SK-N-SH treated with all-trans-retinoic acid at 6 μM for 48 hours (cell line): Measurements from ENCODE around the gene KRTAP10-1.

Experiments used
- ARNTL ChIP-seq: fragments of 450-650 bp; formaldehyde crosslinking; IDR thresholded peaks from 2 replicates; pipeline ENCODE4 v1.5.0; 2020; ENCODE audit warnings: low read depth, mild to moderate bottlenecking, moderate library complexity, borderline replicate concordance
- CSDC2 ChIP-seq: fragments of 250-450 bp; sonication (Bioruptor Pico); IDR thresholded peaks from 2 replicates; pipeline ENCODE4 v1.5.0; 2020; ENCODE audit warnings: mild to moderate bottlenecking, moderate library complexity
- ISL1 ChIP-seq: fragments of 250-450 bp; sonication (Bioruptor Pico); IDR thresholded peaks from 2 replicates; pipeline ENCODE4 v2.1.2; 2022; ENCODE audit warnings: mild to moderate bottlenecking, moderate library complexity
- OSR1 ChIP-seq: fragments of 250-450 bp; sonication (Bioruptor Pico); IDR thresholded peaks from 2 replicates; pipeline ENCODE4 v1.8.0; 2022; ENCODE audit warnings: moderate library complexity, mild to moderate bottlenecking, inconsistent platforms
- RARB ChIP-seq: fragments of 250-450 bp; sonication (Bioruptor Pico); IDR thresholded peaks from 2 replicates; pipeline ENCODE4 v1.8.0; 2021; ENCODE audit warnings: mild to moderate bottlenecking, moderate library complexity
- SNAI2 ChIP-seq: fragments of 250-450 bp; sonication (Bioruptor Pico); IDR thresholded peaks from 2 replicates; pipeline ENCODE4 v1.5.0; 2020; ENCODE audit warnings: mild to moderate bottlenecking, moderate library complexity
- ZFP3 ChIP-seq: fragments of 250-450 bp; sonication (Bioruptor Pico); IDR thresholded peaks from 2 replicates; pipeline ENCODE4 v1.5.0; 2020; ENCODE audit warnings: mild to moderate bottlenecking, moderate library complexity
- ZFP30 ChIP-seq: fragments of 450-650 bp; formaldehyde crosslinking; IDR thresholded peaks from 2 replicates; pipeline ENCODE4 v1.5.0; 2022; ENCODE audit warnings: mild to moderate bottlenecking, moderate library complexity
- ZNF70 ChIP-seq: fragments of 450-650 bp; formaldehyde crosslinking; IDR thresholded peaks from 2 replicates; pipeline ENCODE4 v1.5.0; 2020; ENCODE audit warnings: mild to moderate bottlenecking, moderate library complexity
- TF ChIP-seq, protein P1 (sequence below): fragments of 250-450 bp; sonication (Bioruptor Pico); IDR thresholded peaks from 2 replicates; pipeline ENCODE4 v1.5.1; 2020; ENCODE audit warnings: low read depth, mild to moderate bottlenecking, moderate library complexity
- TF ChIP-seq, protein P2 (sequence below): fragments of 250-450 bp; sonication (Bioruptor Pico); IDR thresholded peaks from 2 replicates; pipeline ENCODE4 v1.5.1; 2021; ENCODE audit warnings: mild to moderate bottlenecking, moderate library complexity
- TF ChIP-seq, protein P3 (sequence below): fragments of 250-450 bp; sonication (Bioruptor Pico); IDR thresholded peaks from 2 replicates; pipeline ENCODE4 v1.8.0; 2021; ENCODE audit warnings: low read depth, mild to moderate bottlenecking, moderate library complexity, borderline replicate concordance
- TF ChIP-seq, protein P4 (sequence below): fragments of 250-450 bp; sonication (Bioruptor Pico); IDR thresholded peaks from 2 replicates; pipeline ENCODE4 v1.8.0; 2020; ENCODE audit warnings: mild to moderate bottlenecking, moderate library complexity, borderline replicate concordance
- TF ChIP-seq, protein P5 (sequence below): fragments of 250-450 bp; sonication (Bioruptor Pico); IDR thresholded peaks from 2 replicates; pipeline ENCODE4 v1.5.0; 2020; ENCODE audit warnings: mild to moderate bottlenecking, moderate library complexity

DNA sequence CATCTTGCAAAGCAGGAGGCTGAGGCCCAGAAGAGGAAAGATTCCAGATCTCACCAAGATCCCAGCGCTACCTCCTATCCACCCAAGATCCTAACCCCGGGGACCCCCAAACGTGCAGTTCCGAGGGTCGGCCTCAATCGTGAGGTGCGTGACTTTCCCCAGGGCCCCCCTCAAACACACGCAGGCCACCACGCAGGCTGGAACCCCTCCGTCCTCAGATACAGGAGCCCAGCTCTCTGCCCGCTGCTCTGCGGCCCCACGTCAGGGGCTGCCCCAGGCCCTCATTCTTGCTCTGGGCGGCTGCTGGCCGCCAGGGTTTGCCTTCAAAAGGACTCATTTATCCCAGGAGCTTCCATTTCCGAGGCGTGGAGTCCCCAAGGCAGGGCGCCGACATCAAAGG lies 39.9 kb downstream of the KRTAP10-1 start:
- TF ChIP-seq RARB (CRISPR knock-in tag) (no peak), ZFP3 (CRISPR knock-in tag) (no peak), ZNF70 (CRISPR knock-in tag) (no peak), ARNTL (no peak), SNAI2 (CRISPR knock-in tag) (no peak), CSDC2 (CRISPR knock-in tag) (no peak), OSR1 (CRISPR knock-in tag) (no peak), ZFP30 (no peak), ISL1 (no peak)
- TF ChIP-seq, protein P1, sequence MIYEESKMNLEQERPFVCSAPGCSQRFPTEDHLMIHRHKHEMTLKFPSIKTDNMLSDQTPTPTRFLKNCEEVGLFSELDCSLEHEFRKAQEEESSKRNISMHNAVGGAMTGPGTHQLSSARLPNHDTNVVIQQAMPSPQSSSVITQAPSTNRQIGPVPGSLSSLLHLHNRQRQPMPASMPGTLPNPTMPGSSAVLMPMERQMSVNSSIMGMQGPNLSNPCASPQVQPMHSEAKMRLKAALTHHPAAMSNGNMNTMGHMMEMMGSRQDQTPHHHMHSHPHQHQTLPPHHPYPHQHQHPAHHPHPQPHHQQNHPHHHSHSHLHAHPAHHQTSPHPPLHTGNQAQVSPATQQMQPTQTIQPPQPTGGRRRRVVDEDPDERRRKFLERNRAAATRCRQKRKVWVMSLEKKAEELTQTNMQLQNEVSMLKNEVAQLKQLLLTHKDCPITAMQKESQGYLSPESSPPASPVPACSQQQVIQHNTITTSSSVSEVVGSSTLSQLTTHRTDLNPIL: no peak
- TF ChIP-seq, protein P2, sequence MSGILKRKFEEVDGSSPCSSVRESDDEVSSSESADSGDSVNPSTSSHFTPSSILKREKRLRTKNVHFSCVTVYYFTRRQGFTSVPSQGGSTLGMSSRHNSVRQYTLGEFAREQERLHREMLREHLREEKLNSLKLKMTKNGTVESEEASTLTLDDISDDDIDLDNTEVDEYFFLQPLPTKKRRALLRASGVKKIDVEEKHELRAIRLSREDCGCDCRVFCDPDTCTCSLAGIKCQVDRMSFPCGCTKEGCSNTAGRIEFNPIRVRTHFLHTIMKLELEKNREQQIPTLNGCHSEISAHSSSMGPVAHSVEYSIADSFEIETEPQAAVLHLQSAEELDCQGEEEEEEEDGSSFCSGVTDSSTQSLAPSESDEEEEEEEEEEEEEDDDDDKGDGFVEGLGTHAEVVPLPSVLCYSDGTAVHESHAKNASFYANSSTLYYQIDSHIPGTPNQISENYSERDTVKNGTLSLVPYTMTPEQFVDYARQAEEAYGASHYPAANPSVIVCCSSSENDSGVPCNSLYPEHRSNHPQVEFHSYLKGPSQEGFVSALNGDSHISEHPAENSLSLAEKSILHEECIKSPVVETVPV (CRISPR knock-in tag): no peak
- TF ChIP-seq, protein P3, sequence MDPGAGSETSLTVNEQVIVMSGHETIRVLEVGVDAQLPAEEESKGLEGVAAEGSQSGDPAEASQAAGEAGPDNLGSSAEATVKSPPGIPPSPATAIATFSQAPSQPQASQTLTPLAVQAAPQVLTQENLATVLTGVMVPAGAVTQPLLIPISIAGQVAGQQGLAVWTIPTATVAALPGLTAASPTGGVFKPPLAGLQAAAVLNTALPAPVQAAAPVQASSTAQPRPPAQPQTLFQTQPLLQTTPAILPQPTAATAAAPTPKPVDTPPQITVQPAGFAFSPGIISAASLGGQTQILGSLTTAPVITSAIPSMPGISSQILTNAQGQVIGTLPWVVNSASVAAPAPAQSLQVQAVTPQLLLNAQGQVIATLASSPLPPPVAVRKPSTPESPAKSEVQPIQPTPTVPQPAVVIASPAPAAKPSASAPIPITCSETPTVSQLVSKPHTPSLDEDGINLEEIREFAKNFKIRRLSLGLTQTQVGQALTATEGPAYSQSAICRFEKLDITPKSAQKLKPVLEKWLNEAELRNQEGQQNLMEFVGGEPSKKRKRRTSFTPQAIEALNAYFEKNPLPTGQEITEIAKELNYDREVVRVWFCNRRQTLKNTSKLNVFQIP: no peak
- TF ChIP-seq, protein P4, sequence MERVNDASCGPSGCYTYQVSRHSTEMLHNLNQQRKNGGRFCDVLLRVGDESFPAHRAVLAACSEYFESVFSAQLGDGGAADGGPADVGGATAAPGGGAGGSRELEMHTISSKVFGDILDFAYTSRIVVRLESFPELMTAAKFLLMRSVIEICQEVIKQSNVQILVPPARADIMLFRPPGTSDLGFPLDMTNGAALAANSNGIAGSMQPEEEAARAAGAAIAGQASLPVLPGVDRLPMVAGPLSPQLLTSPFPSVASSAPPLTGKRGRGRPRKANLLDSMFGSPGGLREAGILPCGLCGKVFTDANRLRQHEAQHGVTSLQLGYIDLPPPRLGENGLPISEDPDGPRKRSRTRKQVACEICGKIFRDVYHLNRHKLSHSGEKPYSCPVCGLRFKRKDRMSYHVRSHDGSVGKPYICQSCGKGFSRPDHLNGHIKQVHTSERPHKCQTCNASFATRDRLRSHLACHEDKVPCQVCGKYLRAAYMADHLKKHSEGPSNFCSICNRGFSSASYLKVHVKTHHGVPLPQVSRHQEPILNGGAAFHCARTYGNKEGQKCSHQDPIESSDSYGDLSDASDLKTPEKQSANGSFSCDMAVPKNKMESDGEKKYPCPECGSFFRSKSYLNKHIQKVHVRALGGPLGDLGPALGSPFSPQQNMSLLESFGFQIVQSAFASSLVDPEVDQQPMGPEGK (CRISPR knock-in tag): no peak
- TF ChIP-seq, protein P5, sequence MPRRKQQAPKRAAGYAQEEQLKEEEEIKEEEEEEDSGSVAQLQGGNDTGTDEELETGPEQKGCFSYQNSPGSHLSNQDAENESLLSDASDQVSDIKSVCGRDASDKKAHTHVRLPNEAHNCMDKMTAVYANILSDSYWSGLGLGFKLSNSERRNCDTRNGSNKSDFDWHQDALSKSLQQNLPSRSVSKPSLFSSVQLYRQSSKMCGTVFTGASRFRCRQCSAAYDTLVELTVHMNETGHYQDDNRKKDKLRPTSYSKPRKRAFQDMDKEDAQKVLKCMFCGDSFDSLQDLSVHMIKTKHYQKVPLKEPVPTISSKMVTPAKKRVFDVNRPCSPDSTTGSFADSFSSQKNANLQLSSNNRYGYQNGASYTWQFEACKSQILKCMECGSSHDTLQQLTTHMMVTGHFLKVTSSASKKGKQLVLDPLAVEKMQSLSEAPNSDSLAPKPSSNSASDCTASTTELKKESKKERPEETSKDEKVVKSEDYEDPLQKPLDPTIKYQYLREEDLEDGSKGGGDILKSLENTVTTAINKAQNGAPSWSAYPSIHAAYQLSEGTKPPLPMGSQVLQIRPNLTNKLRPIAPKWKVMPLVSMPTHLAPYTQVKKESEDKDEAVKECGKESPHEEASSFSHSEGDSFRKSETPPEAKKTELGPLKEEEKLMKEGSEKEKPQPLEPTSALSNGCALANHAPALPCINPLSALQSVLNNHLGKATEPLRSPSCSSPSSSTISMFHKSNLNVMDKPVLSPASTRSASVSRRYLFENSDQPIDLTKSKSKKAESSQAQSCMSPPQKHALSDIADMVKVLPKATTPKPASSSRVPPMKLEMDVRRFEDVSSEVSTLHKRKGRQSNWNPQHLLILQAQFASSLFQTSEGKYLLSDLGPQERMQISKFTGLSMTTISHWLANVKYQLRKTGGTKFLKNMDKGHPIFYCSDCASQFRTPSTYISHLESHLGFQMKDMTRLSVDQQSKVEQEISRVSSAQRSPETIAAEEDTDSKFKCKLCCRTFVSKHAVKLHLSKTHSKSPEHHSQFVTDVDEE: no peak
